Stomach (tissue), 4 donors: ENCODE data around the gene RNF13.

Experiments used
- EP300 ChIP-seq: sonication (generic); formaldehyde crosslinking; IDR thresholded peaks from one replicate; pipeline ENCODE4 v1.6.1; 2017; ENCODE audit warnings: antibody characterized with exemption
- POLR2A ChIP-seq, 4 donors: fragments of 450-650 bp; IDR thresholded peaks; one replicate each; pipeline ENCODE4 v1.6.1; 2016; ENCODE audit warnings: antibody characterized with exemption in 4 of 4, control low read depth in 2 of 4, mild to moderate bottlenecking in 1 of 4, moderate library complexity in 1 of 4
- POLR2AphosphoS5 ChIP-seq, 3 donors: sonication (generic); formaldehyde crosslinking; IDR thresholded peaks; one replicate each; pipeline ENCODE4 v1.6.1; 2016; ENCODE audit warnings: antibody characterized with exemption in 3 of 3
- TF ChIP-seq, protein P1 (sequence below), 7 experiments: fragments of 450-650 bp in 4 of 7; fragments of 200-600 bp in 3 of 7; sonication (generic) in 3 of 7; IDR thresholded peaks; one replicate each; pipeline ENCODE4 v1.5.1; 2016 to 2019; ENCODE audit warnings: antibody characterized with exemption in 7 of 7, control low read depth in 2 of 7, mild to moderate bottlenecking in 1 of 7

DNA sequence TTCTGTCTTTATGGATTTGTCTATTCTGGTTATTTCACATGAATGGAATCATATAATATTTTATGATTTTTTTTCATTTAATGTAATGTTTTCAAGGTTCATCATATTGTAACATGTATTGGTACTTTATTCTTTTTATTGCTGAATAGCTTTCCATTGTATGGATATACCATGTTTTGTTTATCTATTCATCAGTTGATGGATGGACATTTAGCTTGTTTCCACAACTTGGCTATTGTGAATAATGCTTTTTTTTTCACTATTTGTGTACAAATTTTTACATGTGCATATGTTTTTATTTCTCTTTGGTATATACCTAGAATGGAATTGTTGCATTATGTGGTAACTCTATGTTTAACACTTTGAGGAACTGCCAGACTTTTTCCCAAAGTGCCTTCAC is 93.0 kb downstream of the RNF13 start:
- TF ChIP-seq POLR2A (IDR thresholded peaks at IDR 0.05) (no peak), POLR2AphosphoS5 (IDR thresholded peaks at IDR 0.05) (no peak), EP300 (no peak)
- TF ChIP-seq, protein P1, sequence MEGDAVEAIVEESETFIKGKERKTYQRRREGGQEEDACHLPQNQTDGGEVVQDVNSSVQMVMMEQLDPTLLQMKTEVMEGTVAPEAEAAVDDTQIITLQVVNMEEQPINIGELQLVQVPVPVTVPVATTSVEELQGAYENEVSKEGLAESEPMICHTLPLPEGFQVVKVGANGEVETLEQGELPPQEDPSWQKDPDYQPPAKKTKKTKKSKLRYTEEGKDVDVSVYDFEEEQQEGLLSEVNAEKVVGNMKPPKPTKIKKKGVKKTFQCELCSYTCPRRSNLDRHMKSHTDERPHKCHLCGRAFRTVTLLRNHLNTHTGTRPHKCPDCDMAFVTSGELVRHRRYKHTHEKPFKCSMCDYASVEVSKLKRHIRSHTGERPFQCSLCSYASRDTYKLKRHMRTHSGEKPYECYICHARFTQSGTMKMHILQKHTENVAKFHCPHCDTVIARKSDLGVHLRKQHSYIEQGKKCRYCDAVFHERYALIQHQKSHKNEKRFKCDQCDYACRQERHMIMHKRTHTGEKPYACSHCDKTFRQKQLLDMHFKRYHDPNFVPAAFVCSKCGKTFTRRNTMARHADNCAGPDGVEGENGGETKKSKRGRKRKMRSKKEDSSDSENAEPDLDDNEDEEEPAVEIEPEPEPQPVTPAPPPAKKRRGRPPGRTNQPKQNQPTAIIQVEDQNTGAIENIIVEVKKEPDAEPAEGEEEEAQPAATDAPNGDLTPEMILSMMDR (IDR thresholded peaks at IDR 0.05): no peak
